HG02678 (cell line): Measurements from ENCODE around the gene PDGFA.

ENCODE experiments used
- ATAC-seq: cut with Tn5 transposase; IDR thresholded peaks from one replicate; pipeline ENCODE4 v1.9.1; 2021; ENCODE audit warnings: mild to moderate bottlenecking, moderate library complexity; ENCODE audit not compliant: unreplicated experiment

The PDGFA gene

GRCh38 chr7:519484-520390, at the start of gene PDGFA:
Gene PDGFA, minus strand, starts transcription at chr7:519846. Its CDS starts 845 bp downstream, at chr7:519001.
- no peak for ATAC-seq

- ATAC-seq: no peak
Measured at GRCh38 chr7:568031-568951, 48.6 kb upstream of the PDGFA start.

GRCh38 chr7:567305-567883, 47.7 kb upstream of the PDGFA start:
- no peak for ATAC-seq

GRCh38 chr7:566100-566499, 46.5 kb upstream of the PDGFA start:
- ATAC-seq: no peak

DNA sequence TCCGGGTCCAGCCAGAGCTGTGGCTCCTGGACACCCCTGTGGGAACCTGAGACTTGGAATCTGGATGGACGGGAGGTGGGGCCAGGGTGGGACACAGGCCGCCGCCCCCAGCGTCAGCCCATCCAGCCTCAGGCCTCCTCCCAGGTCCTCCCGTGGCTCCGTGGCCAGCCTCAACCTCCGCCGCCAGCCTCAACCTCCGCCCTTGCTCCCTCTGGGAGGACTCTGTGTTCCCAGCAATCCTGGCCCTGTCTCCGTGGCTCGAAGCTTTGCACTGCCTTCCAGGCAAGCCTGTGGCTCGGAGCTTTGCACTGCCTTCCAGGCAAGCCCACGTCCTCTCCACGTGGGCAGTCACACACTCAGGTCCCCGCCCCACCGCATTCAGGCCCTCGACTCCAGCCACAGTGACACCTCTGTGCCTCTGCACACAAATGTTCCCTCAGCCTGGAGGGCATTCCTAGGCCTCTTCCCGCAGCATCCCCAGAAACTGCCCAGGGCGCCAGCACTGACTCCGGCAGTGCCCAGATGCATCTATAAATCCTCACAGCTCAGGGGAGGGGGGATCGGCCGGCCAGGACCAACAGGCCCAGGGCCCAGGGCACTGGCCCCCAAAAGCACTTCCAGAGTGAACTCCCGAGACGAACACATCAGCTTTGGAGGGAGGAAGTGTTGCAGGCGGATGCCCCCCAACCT, 44.7 kb upstream of the PDGFA start:
- ATAC-seq: no peak

GRCh38 chr7:563629-564170, 44.1 kb upstream of the PDGFA start:
- no peak for ATAC-seq

DNA sequence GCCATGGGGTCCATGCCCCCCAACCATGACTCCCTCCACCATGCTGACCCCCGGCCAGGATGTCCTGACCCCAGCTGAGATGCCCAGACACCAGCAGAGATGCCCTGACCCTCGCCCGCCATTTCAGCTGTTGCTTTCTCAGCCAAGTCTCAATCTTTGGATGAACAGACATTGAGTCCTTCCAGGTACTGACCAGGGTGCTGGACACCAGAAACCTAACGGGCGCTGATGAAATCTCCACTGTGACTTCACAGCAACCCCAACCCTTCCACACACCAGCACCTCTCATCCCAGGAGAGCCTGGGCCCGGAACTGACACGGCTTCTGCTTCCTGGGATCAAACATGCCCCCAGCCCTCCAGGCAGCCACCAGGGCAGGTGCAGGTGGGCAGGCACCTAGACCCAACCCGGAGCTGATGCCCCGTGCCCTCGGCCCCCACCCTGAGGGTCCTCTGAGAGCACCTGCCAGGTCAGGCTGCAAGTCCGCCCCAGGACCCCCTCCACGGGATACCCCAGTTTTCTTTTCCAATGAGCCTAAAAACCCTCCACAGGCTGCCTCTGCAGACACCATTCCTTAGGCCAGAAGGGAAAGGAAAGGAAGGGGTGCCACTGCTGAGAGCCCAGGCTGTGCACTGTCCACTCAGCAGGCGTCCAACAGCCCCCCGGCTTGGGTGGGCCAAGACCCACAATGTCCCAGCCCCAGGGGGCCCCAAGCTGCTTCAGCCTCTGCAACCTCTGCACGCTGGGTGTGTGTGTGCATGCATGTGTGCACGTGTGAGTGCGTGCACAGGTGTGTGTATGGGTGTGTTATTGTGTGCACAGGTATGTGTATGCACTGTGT, 43.4 kb upstream of the PDGFA start:
- no peak for ATAC-seq

- no peak for ATAC-seq
Measured at GRCh38 chr7:562374-562675, 42.7 kb upstream of the PDGFA start.

- no peak for ATAC-seq
Measured at GRCh38 chr7:561631-562373, 42.2 kb upstream of the PDGFA start.

- ATAC-seq: no peak
Measured at GRCh38 chr7:560966-561630, 41.5 kb upstream of the PDGFA start.

- no peak for ATAC-seq
Measured at GRCh38 chr7:559396-559705, 39.7 kb upstream of the PDGFA start.

- no peak for ATAC-seq
Measured at GRCh38 chr7:557558-557881, 37.9 kb upstream of the PDGFA start.

DNA sequence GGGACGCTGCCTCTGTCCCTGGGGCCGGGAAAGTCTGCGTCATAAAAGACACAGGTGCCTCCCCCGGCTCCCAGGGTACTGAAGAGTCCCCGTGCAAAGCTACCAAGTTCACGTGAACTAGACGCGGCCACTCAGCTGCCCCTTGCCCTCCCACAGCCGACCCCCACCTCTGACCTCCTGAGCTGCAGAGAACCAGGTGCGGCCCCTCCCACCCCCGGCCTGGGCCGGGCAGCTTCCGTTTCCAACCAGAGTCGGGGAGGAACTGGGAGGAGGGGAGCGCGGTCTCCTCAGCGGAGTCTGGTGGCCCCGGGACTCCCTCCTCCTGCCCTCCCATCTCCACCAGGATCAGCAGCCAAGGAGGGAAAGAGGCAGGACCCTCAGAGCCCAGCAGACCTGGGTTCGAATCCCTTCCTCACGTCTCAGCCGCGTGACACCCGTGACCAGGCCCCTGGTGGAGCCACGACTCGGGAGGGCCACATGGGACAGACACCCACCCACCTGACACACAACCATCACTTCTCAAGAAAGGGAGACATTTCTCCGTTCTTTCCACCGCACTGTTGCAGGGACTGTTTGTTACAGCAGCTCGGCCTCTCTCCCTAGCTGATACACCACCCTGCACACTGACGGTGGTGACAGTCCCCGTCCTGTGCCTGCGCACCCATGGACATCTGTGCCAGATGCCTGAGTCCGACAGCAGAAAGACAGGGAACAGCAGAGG, 37.4 kb upstream of the PDGFA start:
- ATAC-seq: no peak

- ATAC-seq: no peak
Measured at GRCh38 chr7:556291-556826, 36.7 kb upstream of the PDGFA start.

GRCh38 chr7:555551-556160, 36.0 kb upstream of the PDGFA start:
- ATAC-seq: no peak

GRCh38 chr7:553636-554111, 34.0 kb upstream of the PDGFA start:
- no peak for ATAC-seq

DNA sequence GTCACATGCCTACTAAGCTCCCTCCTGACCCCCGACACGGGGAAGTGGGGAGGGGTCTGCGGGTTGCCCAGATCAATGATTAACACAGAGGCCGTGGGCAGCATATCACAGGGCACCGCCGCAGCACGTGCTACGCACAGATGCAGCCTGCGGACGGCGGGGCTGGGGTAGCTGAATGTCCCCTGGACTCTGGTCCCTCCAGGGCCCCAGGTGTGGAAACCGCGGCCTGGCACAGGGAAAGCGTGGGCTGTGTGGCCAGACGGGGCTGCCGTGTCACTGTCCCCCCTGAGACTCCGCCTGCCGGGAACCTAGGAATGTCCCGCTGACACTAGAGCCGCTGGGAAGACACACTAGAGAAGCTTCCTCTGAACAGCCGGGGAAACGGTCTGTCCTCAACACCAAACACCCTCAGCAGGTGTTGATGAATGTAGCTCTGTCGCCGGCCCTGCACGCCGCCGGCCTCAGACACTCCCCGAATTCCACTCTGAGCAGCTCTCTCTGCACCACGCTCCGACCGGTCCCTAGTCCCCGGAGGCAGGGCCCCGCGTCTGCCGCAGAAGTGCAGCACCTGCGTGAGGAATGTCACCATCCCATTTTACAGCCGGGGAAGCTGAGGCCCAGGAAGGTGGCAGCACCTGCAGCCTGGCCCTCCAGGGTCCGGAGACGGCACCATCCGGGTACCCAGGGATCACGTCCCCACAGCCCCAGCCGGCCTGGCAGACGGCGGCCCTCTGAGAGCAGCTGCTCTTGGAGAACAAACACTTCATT, 33.4 kb upstream of the PDGFA start:
- ATAC-seq: no peak
